Neural progenitor cell (in vitro differentiated cells): ENCODE results near the gene RELN. TPM values are rescaled to one million over a fixed set of nuclear protein-coding genes. Genes with fewer than 3 reads are reported as not detected.

Source experiments
- DNase-seq: peaks from one replicate; pipeline ENCODE4 v3.0.0-alpha.2; 2016; ENCODE audit warnings: low spot score
- H2AFZ ChIP-seq: fragments of 200-600 bp; sonication (generic); replicated peaks from 2 replicates; pipeline ENCODE4 v1.6.1; 2016; ENCODE audit warnings: antibody characterized with exemption
- H3F3A ChIP-seq: fragments of 200-600 bp; sonication (generic); 2 replicates; pipeline ENCODE4 v1.6.1; 2016; ENCODE audit warnings: antibody characterized with exemption, low read depth
- H3K27ac ChIP-seq: fragments of 200-600 bp; sonication (generic); 2 replicates; pipeline ENCODE4 v1.5.1; 2016; ENCODE audit warnings: mild to moderate bottlenecking
- H3K27me3 ChIP-seq: fragments of 200-600 bp; sonication (generic); 2 replicates; pipeline ENCODE4 v1.6.1; 2016; ENCODE audit warnings: mild to moderate bottlenecking, moderate library complexity
- H3K36me3 ChIP-seq: fragments of 200-600 bp; sonication (generic); 2 replicates; pipeline ENCODE4 v1.5.1; 2016
- H3K4me1 ChIP-seq: fragments of 200-600 bp; sonication (generic); 2 replicates; pipeline ENCODE4 v1.6.1; 2016; ENCODE audit warnings: mixed run types
- H3K4me2 ChIP-seq: fragments of 200-600 bp; sonication (generic); 2 replicates; pipeline ENCODE4 v1.6.1; 2016
- H3K4me3 ChIP-seq: fragments of 200-600 bp; sonication (generic); 2 replicates; pipeline ENCODE4 v1.5.1; 2016
- H3K79me2 ChIP-seq: fragments of 200-600 bp; sonication (generic); 2 replicates; pipeline ENCODE4 v1.6.1; 2016; ENCODE audit warnings: low read depth
- H3K9ac ChIP-seq: fragments of 200-600 bp; sonication (generic); 2 replicates; pipeline ENCODE4 v1.6.1; 2016
- H3K9me3 ChIP-seq: fragments of 200-600 bp; sonication (generic); 2 replicates; pipeline ENCODE4 v1.5.1; 2016; ENCODE audit warnings: low read depth
- H4K20me1 ChIP-seq: fragments of 200-600 bp; sonication (generic); 2 replicates; pipeline ENCODE4 v1.6.1; 2016; ENCODE audit warnings: low read depth
- H3K27ac Mint-ChIP-seq: 3 replicates; pipeline ENCODE4 v1.8.0; 2021; ENCODE audit warnings: mixed read lengths
- H3K27me3 Mint-ChIP-seq: 2 replicates; pipeline ENCODE4 v1.8.0; 2022; ENCODE audit warnings: low read depth, mild to moderate bottlenecking, inconsistent platforms, moderate library complexity, mixed read lengths; ENCODE audit not compliant: insufficient read depth
- H3K36me3 Mint-ChIP-seq: 3 replicates; pipeline ENCODE4 v1.8.0; 2021; ENCODE audit warnings: mixed read lengths
- H3K4me1 Mint-ChIP-seq: 3 replicates; pipeline ENCODE4 v1.8.0; 2021; ENCODE audit warnings: mixed read lengths
- H3K4me3 Mint-ChIP-seq: 3 replicates; pipeline ENCODE4 v1.8.0; 2021; ENCODE audit warnings: mild to moderate bottlenecking, moderate library complexity, mixed read lengths
- H3K9me3 Mint-ChIP-seq: 3 replicates; pipeline ENCODE4 v1.8.0; 2020; ENCODE audit warnings: mixed read lengths
- EZH2 ChIP-seq: fragments of 200-600 bp; sonication (generic); IDR thresholded peaks from 2 replicates; pipeline ENCODE4 v1.6.1; 2017; ENCODE audit warnings: antibody characterized with exemption, mild to moderate bottlenecking, moderate library complexity
- EZH2phosphoT487 ChIP-seq: fragments of 200-600 bp; sonication (generic); IDR thresholded peaks from 2 replicates; pipeline ENCODE4 v1.6.1; 2017; ENCODE audit warnings: antibody characterized with exemption
- total RNA-seq: library from RNA; depleted of rRNA; stranded (reverse); fragments of >200 nt; gene quantifications from 2 replicates; pipeline ENCODE4 v1.2.3, GENCODE V29; 2015; ENCODE audit warnings: low replicate concordance
- TF ChIP-seq, protein P1 (sequence below): fragments of 200-600 bp; sonication (generic); IDR thresholded peaks from 2 replicates; pipeline ENCODE4 v1.5.1; 2017; ENCODE audit warnings: antibody characterized with exemption, mild to moderate bottlenecking

The RELN gene
- total RNA-seq, 1 donor from 2014 or later = 0.02 TPM

DNA sequence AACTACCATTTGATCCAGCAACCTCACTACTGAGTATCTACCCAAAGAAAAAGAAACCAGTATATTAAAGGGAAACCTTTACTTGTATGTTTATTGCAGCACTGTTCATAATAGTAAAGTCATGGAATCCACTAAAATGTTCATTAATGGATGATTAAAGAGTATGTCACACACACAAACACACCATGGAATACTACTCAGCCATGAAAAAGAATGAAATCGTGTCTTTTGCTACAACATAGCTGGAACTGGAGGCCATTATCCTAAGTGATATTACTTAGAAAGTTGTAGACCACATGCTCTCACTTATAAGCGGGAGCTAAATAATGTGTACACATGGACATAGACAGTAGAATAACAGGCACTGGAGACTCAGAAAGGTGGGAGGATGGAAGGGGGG, 340.4 kb downstream of the RELN start:
- no peak for TF ChIP-seq EZH2
- no peak for TF ChIP-seq EZH2phosphoT487
- TF ChIP-seq, protein P1, sequence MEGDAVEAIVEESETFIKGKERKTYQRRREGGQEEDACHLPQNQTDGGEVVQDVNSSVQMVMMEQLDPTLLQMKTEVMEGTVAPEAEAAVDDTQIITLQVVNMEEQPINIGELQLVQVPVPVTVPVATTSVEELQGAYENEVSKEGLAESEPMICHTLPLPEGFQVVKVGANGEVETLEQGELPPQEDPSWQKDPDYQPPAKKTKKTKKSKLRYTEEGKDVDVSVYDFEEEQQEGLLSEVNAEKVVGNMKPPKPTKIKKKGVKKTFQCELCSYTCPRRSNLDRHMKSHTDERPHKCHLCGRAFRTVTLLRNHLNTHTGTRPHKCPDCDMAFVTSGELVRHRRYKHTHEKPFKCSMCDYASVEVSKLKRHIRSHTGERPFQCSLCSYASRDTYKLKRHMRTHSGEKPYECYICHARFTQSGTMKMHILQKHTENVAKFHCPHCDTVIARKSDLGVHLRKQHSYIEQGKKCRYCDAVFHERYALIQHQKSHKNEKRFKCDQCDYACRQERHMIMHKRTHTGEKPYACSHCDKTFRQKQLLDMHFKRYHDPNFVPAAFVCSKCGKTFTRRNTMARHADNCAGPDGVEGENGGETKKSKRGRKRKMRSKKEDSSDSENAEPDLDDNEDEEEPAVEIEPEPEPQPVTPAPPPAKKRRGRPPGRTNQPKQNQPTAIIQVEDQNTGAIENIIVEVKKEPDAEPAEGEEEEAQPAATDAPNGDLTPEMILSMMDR = no peak
- Histone ChIP-seq H4K20me1 (no peaks in the 10 kb centered on the region), H3K9me3 (no peaks in the 10 kb centered on the region), H3K4me2 (no peak overlapping the region), H3K36me3 (no peaks in the 10 kb centered on the region), H3K27me3 (no peaks in the 10 kb centered on the region), H3K9ac (no peak overlapping the region), H3K4me3 (no peak overlapping the region), H3K4me1 (no peaks in the 10 kb centered on the region), H2AFZ (no peak overlapping the region), H3K27ac (no peak overlapping the region), H3K79me2 (no peaks in the 10 kb centered on the region), H3F3A (no peaks in the 10 kb centered on the region)
- H3K27ac Mint-ChIP-seq = no peak overlapping the region
- peaks cover 27% of the 10 kb centered on the region for H3K9me3 Mint-ChIP-seq
- no peaks in the 10 kb centered on the region for H3K36me3 Mint-ChIP-seq
- DNase-seq = no peak
- H3K4me1 Mint-ChIP-seq = peaks cover 13% of the 10 kb centered on the region
- peaks cover 4% of the 10 kb centered on the region for H3K27me3 Mint-ChIP-seq
- no peak overlapping the region for H3K4me3 Mint-ChIP-seq

DNA sequence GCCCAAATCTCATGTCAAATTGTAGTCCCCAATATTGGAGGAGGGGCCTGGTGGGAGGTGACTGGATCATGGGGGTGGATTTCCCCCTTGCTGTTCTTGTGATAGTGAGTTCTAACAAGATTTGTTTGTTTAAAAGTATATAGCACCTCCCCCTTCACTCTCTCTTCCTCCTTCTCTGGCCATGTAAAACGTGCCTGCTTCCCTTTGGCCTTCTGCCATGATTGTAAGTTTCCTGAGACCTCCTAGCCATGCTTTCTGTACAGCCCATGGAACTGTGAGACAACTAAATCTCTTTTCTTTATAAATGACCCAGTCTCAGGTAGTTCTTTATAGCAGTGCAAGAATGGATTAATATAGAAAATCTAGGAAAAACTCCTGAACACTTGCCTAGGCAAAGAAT, 341.3 kb downstream of the RELN start:
- no peak for DNase-seq
- H3K4me1 Mint-ChIP-seq = peaks cover 13% of the 10 kb centered on the region

DNA sequence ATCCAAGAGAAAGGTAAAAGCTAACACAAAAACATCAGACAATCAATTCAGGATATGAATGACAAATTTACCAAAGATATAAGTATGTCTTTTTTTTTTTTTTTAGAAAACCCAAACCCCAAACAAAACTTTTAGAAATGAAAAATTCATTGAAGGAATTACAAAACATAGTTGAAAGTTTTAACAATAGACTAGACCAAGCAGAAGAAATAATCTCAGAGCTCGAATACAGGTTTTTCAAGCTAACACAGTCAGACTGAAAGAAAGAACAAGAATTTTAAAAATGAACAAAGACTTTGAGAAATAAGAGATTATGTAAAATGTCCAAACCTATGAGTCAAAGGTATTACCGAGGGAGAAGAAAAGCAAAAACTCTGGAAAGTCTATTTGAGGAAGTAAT, 345.1 kb downstream of the RELN start:
- no peak overlapping the region for H3K9ac ChIP-seq
- no peaks in the 10 kb centered on the region for H3F3A ChIP-seq
- H3K4me1 Mint-ChIP-seq = no peaks in the 10 kb centered on the region
- TF ChIP-seq EZH2phosphoT487 = no peak
- no peak for TF ChIP-seq EZH2
- TF ChIP-seq, protein P1 = no peak
- H3K79me2 ChIP-seq = no peaks in the 10 kb centered on the region
- no peak overlapping the region for H3K4me3 ChIP-seq
- no peaks in the 10 kb centered on the region for H3K36me3 ChIP-seq
- H3K4me1 ChIP-seq = no peaks in the 10 kb centered on the region
- H3K4me2 ChIP-seq = no peak overlapping the region
- peaks cover 27% of the 10 kb centered on the region for H3K9me3 Mint-ChIP-seq
- H3K27ac Mint-ChIP-seq = no peak overlapping the region
- no peaks in the 10 kb centered on the region for H3K27me3 ChIP-seq
- no peaks in the 10 kb centered on the region for H3K36me3 Mint-ChIP-seq
- no peak overlapping the region for H3K27ac ChIP-seq
- DNase-seq = no peak
- no peak overlapping the region for H3K4me3 Mint-ChIP-seq
- no peaks in the 10 kb centered on the region for H4K20me1 ChIP-seq
- peaks cover 2% of the 10 kb centered on the region for H3K27me3 Mint-ChIP-seq
- no peak overlapping the region for H2AFZ ChIP-seq
- H3K9me3 ChIP-seq = no peaks in the 10 kb centered on the region

More for the DNA sequence above, 341.3 kb downstream of the RELN start:
- peaks cover 27% of the 10 kb centered on the region for H3K9me3 Mint-ChIP-seq
- Histone ChIP-seq H3K4me1 (no peaks in the 10 kb centered on the region), H3K36me3 (no peaks in the 10 kb centered on the region), H3K9ac (no peak overlapping the region), H3F3A (no peaks in the 10 kb centered on the region), H3K79me2 (no peaks in the 10 kb centered on the region), H3K4me2 (no peak overlapping the region), H3K27ac (no peak overlapping the region), H4K20me1 (no peaks in the 10 kb centered on the region), H3K4me3 (no peak overlapping the region), H3K27me3 (no peaks in the 10 kb centered on the region), H3K9me3 (no peaks in the 10 kb centered on the region), H2AFZ (no peak overlapping the region)
- H3K27me3 Mint-ChIP-seq = peaks cover 4% of the 10 kb centered on the region
- H3K36me3 Mint-ChIP-seq = no peaks in the 10 kb centered on the region
- TF ChIP-seq, protein P1 = no peak
- TF ChIP-seq EZH2phosphoT487 (no peak), EZH2 (no peak)
- no peak overlapping the region for H3K27ac Mint-ChIP-seq
- no peak overlapping the region for H3K4me3 Mint-ChIP-seq
